NOMO-1 treated with dmso at 0.1 percent for 144 hours (cell line): Measurements from ENCODE around the gene SYCP3.

ENCODE experiments used
- DNase-seq: peaks from one replicate; lab custom pipeline; 2025; ENCODE audit not compliant: unreplicated experiment; lab: John Stamatoyannopoulos, UW

The SYCP3 gene

GRCh38 chr12:101680647-101681046 is 58.6 kb downstream of the SYCP3 start:
- no peak for DNase-seq

- no peak for DNase-seq
These were observed 59.0 kb downstream of the SYCP3 start for GRCh38 chr12:101680240-101680639.
